ENCODE results near the gene CTIF.

GRCh38 chr18:48656582-48656981 is 117.8 kb downstream of the CTIF start:
- TF ChIP-seq, protein P1, sequence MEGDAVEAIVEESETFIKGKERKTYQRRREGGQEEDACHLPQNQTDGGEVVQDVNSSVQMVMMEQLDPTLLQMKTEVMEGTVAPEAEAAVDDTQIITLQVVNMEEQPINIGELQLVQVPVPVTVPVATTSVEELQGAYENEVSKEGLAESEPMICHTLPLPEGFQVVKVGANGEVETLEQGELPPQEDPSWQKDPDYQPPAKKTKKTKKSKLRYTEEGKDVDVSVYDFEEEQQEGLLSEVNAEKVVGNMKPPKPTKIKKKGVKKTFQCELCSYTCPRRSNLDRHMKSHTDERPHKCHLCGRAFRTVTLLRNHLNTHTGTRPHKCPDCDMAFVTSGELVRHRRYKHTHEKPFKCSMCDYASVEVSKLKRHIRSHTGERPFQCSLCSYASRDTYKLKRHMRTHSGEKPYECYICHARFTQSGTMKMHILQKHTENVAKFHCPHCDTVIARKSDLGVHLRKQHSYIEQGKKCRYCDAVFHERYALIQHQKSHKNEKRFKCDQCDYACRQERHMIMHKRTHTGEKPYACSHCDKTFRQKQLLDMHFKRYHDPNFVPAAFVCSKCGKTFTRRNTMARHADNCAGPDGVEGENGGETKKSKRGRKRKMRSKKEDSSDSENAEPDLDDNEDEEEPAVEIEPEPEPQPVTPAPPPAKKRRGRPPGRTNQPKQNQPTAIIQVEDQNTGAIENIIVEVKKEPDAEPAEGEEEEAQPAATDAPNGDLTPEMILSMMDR (IDR thresholded peaks at IDR 0.05): no peak
- TF ChIP-seq POLR2A (IDR thresholded peaks at IDR 0.05): no peak
